C1 segment of cervical spinal cord (tissue), 14 donors: ENCODE data around the gene GPR152.
A peak's percentile ranks its signal among the peaks of the same experiment; 100 is the strongest.

Experiments
- DNase-seq, 14 donors: peaks; one replicate each; lab custom pipeline; 2025; lab: John Stamatoyannopoulos, UW

The GPR152 gene

DNA sequence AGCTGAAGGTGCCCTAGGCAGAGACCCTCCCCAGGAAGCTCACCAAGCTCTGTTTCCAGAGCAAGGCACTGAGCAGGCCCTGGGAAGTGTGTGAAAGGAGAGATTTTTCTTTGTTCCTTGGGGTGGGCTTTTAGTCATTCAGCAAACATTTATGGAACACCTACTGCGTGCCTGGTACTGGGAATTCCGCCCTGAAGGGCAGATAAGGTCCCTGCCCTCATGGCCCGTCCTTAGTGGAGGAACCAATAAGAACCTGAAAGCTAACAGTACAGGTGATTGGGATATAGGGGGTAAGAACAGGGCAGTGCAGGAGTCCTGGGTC lies 12.6 kb upstream of the GPR152 start:
- DNase-seq = no peak

DNA sequence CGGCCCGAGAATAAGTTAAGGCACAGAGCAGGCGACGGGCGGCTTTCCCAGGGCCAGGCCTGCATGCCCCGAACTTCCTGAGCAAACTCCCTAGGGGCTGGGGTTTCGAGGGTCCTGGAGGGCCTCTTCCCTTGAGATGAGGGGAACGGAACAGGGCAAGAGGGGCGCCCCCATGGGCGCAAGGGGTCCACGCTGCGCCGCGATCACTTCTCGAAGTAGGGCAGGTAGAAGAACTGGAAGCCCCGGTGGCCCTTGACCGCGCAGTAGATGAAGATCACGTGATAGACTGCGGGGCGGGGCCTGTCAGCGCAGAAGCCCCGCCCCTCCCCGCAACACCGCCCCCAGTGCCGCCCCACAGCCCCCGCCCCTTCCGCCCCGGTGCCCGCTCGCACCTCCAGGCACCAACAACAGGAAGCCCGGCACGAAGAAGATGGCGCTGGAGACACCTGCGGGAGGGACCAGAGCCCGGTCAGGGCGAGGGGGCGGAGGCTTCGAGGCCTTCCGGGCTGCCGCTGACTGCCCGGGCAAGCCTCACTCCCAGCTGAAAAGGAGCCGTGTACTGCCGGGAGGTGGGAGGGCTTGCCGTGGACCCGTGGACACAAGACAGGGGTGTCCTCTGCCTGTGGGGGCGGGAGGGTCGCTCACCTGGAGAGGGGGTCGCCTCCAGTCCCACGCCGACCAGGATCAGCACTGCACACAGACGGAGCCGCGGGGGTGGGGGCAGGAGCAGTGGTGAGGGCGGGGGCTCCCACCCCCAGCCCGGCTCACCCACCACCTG lies 12.1 kb upstream of the GPR152 start:
- peak in 12 of 14 donors; percentile 56 to 80 (median 70) for DNase-seq

DNA sequence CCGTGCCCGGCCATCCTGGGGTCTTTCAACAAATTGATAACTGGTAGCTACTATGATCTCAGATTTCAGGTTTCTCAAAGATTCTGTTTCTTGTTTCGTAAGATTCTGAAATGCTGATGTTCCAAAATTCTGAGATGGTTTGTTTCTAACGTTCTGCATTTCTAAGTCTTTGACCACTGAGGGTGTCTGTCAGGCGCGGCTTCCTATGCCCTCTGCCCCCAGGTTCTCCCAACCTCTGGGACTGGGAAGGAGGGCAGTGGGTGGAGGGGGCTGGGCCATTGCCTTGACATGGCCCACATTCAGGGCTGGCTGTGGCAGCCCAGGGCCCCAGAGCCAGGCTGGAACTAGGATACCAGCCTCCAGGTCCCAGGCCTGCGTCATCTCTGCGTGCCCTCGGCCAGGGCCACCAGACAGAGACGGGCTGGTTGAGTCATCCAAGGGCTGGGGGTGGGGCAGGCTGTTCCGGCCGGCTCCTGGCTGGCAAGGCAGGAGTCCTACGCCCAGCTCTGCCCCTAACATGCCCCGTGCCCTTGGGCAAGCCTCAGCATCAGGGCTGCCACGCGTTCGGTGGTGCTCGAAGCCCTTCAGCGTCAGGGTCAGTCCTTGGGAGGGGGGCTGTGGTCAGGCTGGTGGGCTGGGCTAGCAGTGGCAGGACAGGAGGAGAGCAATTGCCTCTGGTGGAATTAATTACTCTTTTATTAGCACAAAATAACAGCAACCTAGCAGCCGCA lies 11.3 kb upstream of the GPR152 start:
- DNase-seq = peak in 8 of 14 donors; percentile 40 to 87 (median 44)

DNA sequence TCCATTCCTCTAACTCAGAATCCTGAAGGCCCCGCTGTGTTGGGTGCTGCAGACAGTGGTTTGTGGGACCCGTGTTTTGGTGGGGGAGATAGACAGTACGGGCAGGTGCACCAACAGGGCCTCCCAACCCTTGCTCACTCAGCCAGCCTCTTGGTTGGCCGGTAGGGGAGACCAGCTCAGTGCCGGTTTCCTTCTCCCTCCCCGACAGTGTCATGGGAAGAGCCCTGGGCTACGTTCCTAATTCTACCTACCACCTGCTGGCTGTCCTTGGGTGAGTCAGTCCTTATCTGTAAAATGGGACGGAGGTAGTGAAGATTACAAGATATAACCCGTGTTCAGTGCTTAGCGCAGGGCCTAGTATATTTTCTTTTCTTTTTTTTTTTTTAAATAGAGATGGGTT lies 10.7 kb upstream of the GPR152 start:
- no peak for DNase-seq

DNA sequence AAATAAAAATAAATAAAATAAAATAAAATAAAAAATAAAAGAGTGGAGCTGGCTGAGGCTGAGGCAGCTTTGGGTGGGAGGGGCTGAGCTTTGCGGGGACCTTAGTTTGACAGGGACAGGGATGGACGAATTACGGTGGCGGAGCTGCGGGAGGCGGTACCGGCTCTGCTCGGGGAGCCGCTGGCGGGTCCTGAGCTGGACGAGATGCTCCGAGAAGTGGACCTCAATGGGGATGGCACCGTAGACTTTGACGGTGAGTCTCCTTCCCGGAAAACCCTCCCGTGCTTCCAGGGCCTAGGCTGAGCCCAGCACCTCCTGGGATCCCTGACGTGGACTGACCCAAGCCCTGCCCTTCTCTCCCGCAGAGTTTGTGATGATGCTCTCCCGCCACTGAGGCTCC lies 5.7 kb upstream of the GPR152 start:
- no peak for DNase-seq

DNA sequence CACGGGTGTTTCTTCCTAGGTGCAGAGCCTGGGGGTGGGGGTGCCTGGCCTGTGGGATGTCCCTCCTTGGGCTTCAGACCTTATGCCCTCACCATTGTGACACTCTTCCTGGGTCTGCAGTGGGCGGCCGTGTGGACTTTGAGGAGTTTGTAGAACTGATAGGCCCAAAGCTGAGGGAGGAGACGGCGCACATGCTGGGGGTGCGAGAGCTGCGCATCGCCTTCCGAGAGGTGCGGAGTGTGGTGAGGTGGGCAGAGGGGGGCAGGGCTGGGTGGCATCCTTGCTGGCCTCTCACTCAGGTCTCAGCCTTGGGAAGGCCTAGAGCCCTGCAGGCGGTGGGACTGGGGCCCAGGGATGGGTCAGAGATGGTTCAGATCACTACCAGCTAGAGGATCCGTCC lies 4.9 kb upstream of the GPR152 start:
- no peak for DNase-seq

DNA sequence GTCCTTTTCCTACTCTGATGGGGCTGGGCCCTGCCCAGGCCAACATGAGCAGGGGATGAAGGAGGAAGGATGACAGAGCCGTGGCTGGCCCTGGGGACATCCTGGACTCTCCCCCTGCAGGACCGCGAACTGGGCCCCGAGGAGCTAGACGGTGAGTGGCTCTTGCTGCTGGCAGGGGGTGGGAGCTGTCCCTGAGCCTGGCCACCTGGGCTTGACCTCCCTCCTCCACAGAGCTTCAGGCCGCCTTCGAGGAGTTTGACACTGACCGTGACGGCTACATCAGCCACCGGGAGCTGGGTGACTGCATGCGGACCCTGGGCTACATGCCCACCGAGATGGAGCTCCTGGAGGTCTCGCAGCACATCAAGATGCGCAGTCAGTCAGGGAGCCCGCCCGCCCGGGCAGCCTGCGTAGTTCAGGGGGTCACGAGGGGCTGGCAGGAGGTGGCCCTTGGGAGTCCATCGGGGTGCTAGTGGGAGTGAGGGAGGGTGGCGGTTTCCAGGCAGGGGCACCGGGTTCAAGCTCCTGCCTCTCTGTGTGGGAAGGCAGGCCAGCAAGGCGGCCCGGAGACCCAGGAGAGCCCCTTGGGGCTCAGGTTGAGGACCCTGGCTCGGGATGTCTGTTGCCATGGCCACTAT lies 3.7 kb upstream of the GPR152 start:
- DNase-seq = no peak

DNA sequence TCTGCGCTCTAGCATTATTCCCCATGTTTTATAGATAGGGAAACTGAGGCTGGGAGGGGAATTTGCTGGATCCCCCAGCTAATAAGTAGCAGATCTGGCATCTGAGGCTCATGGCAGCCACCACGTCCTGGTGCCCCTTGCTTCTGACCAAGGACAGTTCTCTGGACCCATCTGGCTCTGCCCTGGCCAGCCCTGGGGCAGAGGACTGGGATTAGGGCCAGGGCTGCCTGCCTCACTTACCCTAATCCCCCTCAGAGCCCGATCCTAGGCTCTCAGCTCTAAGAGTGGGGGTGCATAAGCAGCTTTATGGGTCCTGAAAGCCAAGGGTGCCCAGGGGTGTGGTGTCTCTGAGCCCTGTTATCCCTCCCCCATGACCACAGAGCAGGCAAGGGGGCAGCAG lies 2.5 kb upstream of the GPR152 start, which contains the start of gene CABP4:
Gene CABP4, plus strand, starts transcription at position 301 of the 400 bp plus-strand sequence. Its CDS starts 70 bp downstream, at position 371.
- no peak for DNase-seq

DNA sequence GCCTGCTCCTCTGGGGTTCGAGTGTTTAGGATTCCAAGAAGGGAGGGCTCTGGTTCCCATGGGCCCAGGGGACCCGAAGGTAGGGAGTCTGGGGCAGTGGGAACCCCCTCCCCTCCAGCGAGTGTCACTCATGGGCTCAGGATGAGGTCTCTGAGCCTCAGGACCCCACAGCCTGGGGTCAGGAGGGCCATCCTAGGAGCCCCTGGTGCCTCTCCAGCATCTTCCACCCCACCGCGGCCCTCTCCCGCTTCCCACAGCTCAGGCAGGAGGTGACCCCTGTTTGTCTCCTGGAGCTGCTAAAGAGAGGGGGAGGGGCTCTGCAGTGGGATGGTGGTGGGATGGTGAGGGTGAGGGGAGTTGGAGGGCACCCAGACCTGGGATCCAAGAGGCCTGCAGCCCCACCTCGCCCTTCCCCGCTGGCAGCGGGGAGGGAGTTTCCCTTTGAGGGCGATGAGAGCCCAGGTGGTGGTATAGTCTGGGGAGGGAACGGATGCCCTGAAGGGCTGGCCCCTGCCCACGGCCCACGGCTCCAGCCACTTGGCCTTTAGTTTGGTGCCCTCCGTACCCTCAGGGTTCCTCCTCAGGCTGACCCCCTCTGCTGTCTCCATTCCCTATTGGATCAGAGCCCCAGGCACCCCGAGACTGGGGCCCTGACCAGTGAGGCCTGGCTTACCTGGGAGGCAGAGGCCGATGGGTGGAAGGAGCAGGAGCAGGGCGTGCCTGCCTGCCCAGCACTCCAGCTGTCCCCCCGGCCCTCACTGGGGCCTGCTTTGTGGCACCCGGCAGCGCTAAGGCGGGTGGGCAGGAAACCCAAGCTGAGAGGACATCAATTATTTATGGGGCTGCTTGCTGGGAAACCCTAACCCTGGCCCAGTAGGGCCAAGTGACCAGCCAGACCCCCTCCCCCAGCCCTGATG lies 1.5 kb upstream of the GPR152 start:
- no peak for DNase-seq

DNA sequence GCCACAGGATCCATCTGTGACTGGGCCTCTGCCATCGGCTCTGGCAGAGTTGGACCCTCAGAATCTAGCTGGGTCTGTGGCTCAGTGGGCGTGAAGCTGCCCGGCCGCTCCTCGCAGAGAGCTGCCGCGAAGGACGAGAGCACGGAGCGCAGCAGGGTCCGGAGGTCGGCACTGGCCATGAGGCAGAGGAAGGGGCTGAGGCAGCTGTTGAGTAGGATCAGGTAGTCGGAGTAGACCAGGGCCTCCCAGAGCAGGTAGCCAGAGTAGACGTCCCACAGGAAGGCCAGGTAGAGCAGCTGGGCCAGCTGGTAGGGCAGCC lies 912 bp downstream of the GPR152 start:
- no peak for DNase-seq

DNA sequence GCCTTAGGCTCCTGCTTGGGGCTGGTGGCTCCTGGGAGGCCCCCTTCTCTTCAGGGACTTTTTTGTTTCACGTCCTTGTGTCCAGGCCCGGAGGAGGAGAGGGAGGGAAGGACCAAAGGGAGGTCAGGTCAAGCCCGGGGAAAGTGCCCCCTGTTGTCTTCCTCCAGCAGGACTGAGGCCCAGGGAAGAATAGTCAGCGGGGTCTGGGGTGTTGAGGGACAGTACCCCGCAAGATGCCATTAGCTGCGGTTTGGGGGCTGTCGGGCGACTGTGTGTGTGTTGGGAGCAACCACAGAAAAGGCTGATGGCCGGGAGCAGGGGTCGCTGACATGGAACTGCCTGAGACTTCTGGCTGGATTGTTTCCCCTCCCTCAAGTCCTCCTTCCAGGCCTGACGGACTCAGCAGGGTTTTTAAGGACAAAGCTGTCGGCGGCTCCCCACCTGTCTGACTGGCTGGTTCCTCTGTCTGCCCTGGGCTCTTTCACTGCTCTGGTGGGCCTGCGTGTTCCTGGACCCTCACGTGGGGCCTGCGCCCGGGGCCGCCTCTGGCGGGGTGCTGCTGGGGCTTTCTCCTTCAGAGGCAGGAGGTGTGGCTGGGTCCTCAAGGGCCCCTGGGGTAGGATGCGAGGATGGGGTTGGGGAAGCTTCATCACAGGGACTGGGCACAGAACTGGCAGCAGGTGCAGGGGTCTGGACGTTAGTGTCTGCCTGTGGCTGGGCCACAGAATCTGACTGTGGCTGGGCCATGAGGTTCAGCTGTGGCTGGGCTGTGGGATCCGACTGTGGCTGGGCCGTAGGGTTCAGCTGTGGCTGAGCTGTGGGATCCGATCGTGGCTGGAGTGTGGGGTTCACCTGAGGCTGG lies 1.5 kb downstream of the GPR152 start:
- DNase-seq = no peak

DNA sequence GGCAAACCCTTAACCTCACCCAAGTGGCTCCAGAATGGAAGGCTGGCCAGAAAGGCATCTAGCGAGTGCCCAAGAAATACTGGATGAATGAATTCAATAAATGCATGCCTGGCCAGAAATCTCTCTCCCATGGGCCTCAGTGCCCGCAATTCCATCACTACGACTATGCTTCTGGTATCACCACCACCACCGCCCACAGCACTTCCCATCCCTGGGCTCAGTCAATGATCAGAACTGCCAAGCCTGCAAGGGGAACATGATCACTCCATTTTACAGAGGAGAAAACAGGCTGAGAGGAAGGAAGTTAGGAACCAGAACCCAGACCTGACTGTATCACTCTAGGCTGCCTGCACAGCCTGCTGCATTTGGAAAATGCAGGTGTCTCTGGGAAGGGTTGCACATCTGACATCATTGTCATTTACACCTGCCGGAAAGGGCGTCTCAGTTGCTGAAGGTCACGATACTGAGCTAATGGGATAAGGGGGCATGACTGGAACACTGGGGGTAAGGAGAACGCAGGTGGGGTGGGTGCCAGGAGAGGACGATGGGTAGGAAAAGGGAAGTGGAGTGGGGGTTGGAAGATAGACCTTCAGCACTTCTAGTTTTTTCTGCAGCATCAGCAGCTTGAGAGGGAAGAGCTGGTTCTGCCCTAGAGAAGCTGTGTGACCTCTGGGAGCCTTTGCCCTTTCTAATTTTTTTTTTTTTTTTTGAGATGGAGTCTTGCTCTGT lies 3.2 kb downstream of the GPR152 start:
- DNase-seq = no peak

DNA sequence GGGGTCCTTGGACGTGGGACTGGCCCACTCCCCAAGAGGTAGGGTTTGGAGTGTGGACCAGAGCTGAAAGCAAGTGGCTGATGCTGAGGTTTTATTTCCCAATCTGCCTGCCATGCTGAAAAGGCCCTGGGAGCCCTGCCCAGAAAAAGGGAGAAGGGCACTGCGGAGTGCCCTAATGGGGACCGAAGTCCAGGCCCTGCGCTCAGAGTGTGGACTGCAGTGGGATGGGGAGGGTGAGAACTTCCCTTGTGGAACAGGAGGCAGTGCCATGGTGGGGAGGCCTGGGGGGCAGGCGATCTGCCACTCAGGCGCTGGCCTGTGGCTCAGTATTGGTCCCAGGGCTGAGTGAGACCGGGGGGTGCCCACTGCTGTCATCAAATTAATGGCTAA lies 4.3 kb downstream of the GPR152 start:
- no peak for DNase-seq

DNA sequence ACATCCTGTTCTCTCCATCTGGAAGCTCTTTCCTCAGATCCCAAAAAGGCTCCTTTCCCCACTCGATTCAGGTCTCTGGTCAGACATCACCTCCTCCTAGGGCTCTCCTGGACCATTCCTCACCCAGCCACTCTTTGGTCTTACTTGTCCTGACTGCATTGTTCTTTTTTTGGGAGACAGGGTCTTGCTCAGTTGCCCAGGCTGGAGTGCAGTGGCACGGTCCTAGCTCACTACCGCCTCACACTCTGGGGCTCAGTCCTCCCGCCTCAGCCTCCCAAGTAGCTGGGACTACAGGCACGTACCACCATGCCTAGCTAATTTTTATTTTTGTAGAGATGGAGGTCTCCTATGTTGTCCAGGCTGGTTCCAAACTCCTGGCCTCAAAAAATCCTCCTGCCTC lies 7.0 kb downstream of the GPR152 start:
- no peak for DNase-seq

DNA sequence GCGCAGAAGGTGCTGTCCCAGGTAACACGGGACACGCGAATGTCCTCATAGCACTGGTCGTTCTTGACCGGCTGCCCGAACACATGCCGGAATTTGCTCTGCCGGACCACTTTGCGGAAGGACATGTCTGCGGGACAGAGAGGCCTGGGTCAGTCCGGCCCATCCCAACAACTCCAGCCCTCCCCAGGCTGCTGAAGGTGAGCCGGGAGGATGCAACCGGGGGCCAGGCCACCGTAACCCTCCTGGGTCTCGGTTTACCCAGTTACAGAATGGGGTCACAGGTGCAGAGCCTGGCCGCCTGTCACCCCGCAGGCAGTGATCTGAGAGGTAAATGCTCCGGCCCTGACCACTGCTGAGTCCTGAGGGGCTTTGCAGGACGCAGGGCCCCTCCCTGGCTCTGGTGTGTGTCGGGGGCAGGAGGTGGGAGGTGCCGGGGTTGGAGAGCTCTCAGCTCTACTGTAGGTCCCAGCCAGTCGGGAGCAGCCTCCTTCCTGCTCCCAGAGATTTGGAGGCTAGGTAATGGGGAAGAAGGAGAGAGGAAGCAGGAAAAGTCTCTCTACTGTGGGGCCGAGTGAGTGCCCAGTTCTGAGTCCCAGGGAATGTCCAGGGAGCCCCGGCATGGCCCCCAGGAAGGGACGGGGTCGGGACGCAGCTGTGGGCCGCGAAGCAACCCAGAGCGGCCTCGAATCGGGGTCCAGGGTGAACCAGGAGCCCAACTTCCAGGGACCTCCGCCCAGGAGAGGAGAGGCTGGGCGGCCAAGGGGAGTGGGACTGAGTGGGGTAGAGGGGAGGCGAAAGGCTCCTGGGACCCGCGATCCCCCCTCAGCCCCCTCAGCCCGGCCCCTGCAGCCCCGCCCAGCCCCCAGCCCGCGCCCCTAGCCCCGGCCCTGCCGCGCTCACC lies 9.8 kb downstream of the GPR152 start:
- no peak for DNase-seq

DNA sequence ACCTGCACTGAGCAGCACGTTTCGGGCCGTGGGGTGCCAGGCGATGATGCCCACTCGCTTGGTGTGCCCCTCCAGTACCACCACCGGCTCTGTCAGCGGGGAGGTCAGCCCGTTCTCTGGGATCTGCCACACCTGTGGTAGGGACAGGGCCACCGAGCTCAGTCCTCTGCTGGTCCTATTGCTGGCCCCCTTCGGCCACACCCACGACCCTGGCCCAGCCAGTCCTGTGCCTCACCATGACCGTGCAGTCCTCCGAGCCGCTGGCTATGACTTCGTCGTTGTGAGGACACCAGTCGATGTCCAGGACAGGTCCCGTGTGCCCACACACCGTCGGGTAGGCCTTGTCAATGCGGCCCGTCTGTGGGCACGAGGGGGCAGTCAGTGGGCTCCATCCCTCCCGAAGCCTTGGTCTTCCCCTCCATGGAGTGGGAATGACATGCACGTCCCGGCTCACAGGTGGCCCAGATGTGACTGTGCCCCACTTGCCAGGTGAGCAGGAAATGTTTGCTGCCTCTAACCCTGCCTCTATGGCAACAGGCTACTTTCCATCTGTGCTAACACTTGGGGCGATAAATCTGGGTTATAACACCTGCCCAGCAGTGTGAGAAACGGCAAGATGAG lies 10.7 kb downstream of the GPR152 start:
- no peak for DNase-seq

DNA sequence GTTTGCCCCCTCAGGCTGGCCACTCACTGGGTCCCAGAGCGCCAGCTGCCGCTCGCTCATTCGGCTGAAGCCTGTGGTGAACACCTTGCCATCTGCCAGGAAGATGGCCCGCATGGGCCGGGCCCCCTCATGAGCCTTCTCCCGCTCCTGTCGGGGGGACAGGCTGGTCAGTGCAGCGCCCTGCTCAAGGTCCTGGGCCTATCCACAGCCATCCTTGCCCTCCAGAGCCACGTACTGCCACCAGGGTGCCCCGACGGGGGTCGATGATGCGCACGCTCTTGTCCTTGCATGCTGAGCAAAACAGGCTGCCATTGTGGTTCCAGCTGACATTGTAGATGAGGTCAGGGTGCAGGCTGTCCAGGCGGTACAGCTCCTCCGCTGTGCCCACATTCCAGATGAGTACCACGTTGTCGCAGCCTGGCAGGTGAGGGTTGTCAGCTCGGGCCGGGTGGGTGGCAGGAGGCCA lies 11.4 kb downstream of the GPR152 start:
- no peak for DNase-seq

DNA sequence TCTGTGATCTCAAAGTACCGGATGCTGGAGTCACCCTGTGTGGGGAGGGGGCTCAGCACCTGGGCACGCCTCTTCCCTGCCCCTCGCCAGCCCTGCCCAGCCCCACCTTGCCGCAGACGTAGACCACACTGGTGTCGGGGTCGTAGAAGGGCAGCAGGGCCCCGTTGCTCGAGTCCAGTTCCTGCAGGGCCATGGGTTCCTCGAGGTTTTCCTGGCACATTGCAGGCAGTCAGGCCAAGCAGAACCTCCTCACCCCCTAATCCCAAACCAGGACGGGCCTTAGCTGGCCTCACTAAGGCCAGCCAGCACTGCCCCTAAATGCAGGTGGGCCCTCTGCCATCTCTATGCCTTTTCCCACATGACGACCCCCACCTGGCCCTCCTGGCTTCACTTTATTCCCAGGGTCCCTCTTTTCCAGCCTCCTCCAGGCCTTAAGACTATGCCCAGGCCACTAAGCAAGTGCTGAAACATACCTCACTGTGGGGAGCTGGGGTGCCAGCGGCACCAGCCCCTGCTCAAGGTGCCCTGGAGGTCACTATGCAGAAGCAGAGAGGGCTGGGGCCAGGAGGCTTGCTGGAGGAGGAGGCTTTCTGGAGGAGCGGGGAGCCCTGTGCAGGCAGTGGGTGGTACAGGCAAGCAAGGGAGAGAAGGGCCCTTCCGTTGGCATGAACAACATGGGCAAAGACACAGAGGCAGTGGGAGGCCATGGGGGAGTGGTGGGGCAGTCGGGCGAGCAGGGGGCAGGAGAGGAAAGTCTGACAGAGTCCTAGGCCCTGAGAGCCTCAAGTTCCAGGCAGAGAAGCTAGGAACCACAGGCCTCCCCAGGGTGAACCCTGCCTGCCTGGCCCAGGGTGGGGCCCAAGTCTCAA lies 12.1 kb downstream of the GPR152 start:
- DNase-seq = no peak
